ENCODE measurements around the gene AKT1S1.

GRCh38 chr19:49890349-49891311, 13.5 kb upstream of the AKT1S1 start:
- no peak for TF ChIP-seq CTCF (IDR thresholded peaks at IDR 0.05; ENCODE audit: extremely low read depth in 1 of 2, insufficient read depth in 1 of 2, low read depth in 1 of 2, low read length in 2 of 2)
- TF ChIP-seq POLR2A (IDR thresholded peaks at IDR 0.05; ENCODE audit: low read depth, low read length) = no peak
- no peak for TF ChIP-seq EZH2 (IDR thresholded peaks at IDR 0.05; ENCODE audit: borderline replicate concordance, low read depth, low read length, severe bottlenecking)
- no peak for TF ChIP-seq MYC (IDR thresholded peaks at IDR 0.05; ENCODE audit: low read depth, low read length)
- TF ChIP-seq GATA2 (IDR thresholded peaks at IDR 0.05; ENCODE audit: insufficient read depth, insufficient read length, low read depth, low read length) = no peak
- TF ChIP-seq POLR2AphosphoS5 (IDR thresholded peaks at IDR 0.05; ENCODE audit: insufficient read depth, low read depth, low read length) = no peak

Measured in endothelial cell of umbilical vein (primary cell).